ENCODE results near the gene HNRNPM. TPM values are rescaled to one million over a fixed set of nuclear protein-coding genes. Genes with fewer than 3 reads are reported as not detected.
A peak's percentile ranks its signal among the peaks of the same experiment; 100 is the strongest.

HNRNPM gene
- polyA plus RNA-seq, 1 donor: 472 TPM

DNA sequence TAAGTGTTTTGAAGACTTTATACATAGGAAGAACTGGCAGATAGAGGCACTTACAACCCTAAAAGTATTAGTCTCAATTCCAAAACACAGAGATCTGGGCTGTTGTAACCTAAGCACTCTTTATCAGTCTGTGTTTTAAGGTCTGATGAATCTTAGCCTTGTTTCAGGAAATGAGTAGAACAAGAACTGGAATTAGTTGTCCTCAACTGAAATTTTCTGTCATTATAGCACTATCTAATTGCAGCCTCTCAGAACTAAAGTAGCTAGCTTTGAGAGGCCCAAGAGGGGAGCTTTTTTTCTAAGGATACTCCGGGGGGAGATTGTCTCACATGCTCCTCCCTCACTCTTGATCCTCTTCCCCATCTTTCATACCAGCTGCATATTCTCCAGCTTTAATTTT, 13.1 kb downstream of the HNRNPM start:
- DNase-seq: no peak

- DNase-seq: no peak
These were observed 13.6 kb downstream of the HNRNPM start for GRCh38 chr19:8458380-8458779.

DNA sequence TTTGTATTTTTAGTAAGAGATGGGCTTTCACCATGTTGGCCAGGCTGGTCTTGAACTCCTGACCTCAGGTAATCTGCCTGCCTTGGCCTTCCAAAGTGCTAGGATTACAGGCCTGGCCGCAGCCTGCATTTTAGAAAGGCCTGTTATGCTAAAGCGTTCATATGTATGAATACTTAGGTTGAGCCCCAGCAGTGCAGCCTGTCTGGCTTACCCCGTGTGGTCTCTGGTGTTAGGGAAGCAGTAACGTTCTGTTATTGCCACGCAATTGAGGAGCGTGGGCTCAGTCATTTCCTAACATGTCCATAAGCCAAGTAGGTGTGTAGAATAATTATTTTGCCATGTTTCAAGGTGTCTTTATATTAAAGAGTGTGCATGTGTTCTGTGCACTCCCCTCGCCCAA, 14.3 kb downstream of the HNRNPM start:
- no peak for DNase-seq

DNA sequence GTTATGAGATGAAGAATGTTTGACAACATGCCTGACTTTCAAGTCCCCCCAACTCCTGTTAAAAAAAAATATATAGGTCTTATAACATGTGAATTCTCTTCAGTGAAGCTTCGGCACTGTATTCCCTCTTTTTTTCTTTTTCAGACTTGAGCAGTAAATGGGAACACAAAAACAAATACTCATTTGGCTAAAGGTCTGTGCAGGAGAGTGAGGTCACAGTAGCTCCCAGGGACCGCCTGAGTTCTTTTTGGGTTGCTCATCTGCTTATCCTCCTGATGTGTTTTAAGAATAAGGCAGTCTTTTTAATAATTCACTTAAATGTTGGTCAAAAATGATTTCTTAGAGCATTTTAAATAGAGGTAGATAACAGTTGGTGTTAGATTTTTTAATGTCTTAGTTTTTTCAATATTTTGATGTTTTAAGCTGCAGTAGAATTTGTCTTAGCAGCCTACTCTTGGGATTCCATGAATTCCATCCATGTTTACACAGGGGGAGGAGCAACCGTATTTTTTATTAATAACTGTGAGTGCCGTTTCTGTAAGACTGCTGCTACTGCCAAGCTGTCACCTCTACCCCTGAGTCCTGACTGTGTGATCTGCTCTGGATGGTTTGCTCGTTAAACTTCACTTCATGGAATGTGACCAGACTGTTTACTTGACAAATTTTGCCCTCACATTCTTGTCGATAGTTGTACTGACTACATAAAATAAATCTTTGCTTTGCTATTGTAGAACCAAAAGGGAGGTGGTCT, 14.9 kb downstream of the HNRNPM start:
- DNase-seq: no peak

DNA sequence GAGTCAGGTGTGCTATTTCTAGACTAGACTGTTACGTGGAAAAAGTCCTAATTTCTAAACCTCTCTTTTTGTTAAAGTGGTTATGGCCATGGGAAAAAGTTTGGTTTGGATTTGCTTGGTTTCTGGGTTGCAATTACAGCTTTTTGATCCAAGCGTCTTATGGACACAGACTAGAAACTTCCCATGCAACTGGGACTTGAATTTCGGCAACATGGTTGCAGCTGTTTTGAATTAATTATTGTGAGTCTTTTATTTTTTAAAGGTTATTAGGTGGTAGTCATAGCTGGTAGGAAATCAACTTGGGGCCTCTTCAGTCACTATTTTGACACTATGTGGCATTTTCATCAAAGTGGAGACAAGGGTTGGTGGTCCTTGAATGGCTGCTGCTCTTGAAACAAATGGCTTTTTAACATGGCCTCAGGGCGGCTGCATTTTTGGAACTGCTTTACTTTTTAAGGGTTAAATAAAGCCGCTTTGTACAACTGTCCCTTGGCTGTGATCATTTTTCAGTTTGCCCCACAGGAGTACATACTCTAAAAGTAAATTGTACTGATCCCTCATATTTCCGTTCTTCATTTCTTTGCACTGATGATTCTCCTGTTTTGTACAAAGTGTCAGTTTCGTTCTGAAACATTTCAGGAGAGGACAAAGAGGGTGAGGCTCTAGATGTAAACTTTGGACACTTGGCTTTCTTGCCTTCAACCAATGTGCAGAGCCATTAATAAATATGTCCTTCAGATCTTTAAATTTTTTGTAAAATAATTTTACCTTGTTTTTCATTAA, 15.9 kb downstream of the HNRNPM start:
- no peak for DNase-seq

- DNase-seq: no peak
These were observed 16.6 kb downstream of the HNRNPM start for GRCh38 chr19:8461376-8461775.

DNA sequence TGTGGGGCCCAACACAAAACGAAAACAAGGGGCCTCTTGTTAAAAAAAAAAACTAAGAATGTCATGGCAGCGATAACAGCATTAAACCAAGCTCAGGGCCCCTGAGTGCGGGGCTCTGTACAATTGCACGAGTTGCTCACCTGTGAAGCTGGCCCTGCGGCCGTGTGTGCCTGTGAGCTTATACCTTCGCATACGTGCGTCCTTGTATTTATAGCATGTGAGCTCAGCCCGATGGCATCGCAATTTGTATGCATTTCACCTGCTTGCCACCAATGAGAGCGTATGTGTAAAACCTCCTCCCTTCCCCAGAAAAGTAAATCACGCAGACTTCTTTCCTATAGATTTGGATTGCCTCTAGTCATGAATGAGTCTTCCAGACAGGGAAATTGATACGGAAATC, 17.1 kb downstream of the HNRNPM start:
- peak; percentile 31 for DNase-seq

DNA sequence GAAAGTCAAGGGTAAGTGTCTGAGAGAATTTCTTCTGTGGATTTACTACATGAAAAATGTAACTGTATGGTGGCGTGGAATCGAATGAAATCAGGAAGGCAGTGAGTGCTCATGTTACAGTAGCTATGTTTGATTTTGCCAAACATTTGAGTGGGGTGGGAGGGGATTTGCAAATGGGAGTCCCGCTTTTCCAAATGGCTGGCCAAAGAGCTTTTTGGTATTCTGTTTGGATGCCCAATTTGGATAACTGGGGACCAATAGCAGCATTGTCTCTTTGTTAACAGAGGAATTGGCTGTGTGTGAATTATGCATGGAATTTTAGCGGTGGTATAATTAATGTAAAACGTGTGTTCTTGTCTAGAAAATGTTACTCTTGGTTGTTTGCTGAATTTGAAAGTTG, 17.8 kb downstream of the HNRNPM start:
- no peak for DNase-seq

GRCh38 chr19:8463365-8463764, 18.6 kb downstream of the HNRNPM start:
- no peak for DNase-seq

GRCh38 chr19:8466018-8466417, 21.2 kb downstream of the HNRNPM start:
- no peak for DNase-seq

- no peak for DNase-seq
These were observed 23.3 kb downstream of the HNRNPM start for GRCh38 chr19:8468124-8468523.

DNA sequence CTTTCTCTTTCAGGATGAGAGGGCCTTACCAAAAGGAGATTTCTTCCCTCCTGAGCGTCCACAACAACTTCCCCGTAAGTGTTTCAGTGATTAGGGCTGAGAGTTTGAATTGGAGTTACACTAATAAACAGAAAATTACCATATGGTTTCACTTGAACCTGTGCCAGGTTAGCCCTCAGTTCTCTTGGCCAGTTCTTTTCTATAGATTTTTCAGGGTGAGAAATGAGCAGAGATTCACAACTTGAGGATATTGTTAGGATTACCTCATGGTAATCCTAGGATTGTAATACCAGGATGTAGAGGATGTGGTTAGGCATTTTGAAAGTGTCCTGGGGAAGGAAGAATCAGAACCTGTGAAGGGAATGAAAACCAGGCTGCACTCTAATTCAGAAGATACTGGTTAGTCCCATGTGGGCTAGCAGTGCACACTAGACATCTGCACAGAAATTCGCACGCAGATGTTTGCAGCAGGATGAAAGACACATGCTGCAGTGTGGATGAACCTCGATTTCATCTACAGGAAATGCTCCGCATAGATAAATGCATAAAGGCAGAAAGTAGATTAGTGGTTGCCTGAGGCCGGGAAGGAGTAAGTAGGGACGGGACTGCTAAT, 24.1 kb downstream of the HNRNPM start:
- no peak for DNase-seq

GRCh38 chr19:8469613-8470368, 25.0 kb downstream of the HNRNPM start:
- DNase-seq: no peak

GRCh38 chr19:8473648-8474476, 29.1 kb downstream of the HNRNPM start:
- no peak for DNase-seq

- DNase-seq: no peak
These were observed 30.2 kb downstream of the HNRNPM start for GRCh38 chr19:8475005-8475404.

- DNase-seq: no peak
These were observed 31.7 kb downstream of the HNRNPM start for GRCh38 chr19:8476524-8476923.

DNA sequence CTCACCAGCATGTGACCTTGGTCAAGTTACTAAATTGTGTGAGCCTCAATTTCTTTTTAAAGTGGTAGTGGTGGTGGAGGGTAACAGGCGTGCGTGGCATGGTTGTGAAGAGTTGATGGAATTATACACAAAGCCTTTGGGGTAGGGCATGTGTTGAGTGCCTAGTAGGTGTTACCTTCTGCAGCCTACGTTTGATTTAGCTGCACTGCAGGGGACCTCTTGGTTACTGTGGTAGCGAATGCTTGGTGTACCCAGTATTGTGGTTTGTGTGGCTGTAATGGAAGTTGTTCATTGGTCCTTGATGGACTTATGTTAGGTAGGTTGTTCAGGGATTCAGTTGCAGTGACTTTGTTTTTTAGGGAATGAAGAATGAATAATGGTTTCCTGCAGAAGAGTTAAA, 33.1 kb downstream of the HNRNPM start:
- DNase-seq: no peak

GRCh38 chr19:8478598-8478997, 33.8 kb downstream of the HNRNPM start:
- DNase-seq: no peak

GRCh38 chr19:8481201-8481600, 36.4 kb downstream of the HNRNPM start:
- no peak for DNase-seq

DNA sequence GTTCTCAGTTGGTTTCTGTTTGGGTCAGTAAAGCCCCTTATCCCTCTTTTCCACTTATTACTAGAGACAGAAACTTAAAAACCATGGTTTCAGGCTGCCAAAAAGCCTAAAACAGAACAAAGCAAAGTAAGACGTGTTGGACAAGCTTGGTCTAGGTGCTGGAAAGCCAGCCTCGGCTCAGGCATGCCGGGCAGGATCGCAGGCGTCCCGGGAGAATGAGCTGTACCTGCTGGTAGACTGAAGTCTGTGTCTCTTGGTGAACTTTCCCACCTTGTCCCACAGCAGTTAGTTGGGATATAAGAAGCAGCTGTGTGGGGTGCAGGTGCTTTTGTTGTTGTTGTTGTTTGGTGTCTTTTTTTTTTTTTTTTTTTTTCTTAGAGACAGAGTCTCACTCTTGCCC, 36.8 kb downstream of the HNRNPM start:
- no peak for DNase-seq

DNA sequence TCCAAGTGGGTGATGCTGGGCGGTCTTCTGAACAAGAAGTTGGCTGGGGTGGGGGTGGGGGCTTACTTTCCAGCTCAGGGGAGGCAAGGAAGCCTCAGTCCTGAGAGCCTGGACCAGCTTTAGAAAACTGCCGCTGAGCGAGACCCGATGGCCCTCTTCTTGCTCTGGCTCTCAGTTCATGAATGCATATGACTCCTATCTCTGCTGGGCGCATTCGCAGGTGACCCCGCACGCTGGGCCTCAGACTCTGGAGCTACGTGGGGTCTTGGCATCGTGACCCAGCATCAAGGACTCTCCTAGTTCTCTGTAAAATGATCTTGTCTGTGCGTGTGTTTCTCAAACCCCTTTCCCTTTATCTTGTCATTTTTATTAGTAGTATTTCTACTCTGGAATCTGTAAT, 37.9 kb downstream of the HNRNPM start:
- DNase-seq: no peak

DNA sequence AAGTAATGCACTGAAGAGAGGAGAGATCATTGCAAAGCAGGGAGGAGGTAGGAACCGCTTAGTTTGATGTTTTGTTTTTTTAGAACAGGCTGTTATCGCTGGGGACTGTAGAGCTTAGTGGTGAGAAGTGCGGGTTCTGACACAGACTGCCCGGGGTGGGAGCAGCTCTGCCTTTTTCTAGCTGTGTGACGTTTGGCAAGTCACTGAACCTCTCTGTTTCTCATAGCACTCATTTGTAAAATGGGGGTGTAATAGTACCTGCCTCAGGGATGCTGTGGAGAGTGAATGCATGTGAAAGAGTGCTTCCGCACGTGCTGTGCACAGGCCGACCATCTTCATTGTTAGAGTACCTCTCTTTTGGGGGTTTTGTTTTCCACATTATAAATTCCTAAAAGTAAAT, 38.4 kb downstream of the HNRNPM start:
- DNase-seq: no peak

Data from left kidney (tissue), 2 donors.